HG03457 (cell line): Measurements from ENCODE around the gene LHCGR.
"Not testable (repeated sequence)": the region's sequence is repeated elsewhere in the genome, so short reads cannot be mapped to it uniquely, and the experiment has no call there.

ENCODE experiments used
- ATAC-seq: cut with Tn5 transposase; IDR thresholded peaks from one replicate; pipeline ENCODE4 v1.9.1; 2021; ENCODE audit warnings: moderate number of reproducible peaks; ENCODE audit not compliant: unreplicated experiment

LHCGR gene

DNA sequence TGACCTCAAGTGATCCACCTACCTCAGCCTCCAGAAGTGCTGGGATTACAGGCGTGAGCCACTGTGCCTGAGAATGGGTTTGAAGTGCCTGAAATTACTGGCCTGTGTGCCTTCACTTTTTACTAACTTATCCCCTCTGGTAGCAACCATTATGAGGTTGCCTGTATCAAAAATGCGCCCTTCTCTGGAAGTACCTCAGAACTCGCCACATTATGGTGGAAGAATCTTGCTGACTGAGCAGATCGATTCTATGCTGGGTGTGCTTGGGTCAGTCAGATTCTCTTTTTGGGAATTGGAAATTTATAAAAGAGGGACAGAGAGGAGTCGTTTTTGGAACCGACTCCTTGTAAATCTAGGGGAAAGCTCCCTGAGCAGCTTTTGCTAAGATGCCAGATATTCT, 8.2 kb downstream of the LHCGR start:
- ATAC-seq, result no peak

DNA sequence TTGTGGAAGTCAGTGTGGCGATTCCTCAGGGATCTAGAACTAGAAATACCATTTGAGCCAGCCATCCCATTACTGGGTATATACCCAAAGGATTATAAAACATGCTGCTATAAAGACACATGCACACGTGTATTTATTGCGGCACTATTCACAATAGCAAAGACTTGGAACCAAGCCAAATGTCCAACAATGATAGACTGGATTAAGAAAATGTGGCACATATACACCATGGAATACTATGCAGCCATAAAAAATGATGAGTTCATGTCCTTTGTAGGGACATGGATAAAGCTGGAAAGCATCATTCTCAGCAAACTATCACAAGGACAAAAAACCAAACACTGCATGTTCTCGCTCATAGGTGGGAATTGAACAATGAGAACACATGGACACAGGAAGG, 16.3 kb downstream of the LHCGR start:
- not testable (repeated sequence) for ATAC-seq

DNA sequence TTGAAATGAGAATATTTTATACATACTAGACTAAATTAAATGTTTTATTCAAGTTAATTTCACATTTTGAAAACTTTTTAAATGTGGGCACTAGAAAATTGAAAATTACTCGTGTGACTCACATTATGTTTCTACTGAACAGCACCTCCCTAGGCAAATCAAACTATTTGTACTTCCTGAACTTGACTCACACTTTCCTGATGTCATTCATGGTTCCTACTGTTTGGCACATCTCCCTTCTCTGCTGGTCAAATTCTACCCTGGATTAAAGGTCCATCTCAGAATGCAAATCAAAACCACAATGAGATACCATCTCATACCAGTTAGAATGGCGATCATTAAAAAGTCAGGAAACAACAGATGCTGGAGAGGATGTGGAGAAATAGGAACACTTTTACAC, 16.7 kb downstream of the LHCGR start:
- ATAC-seq, result no peak

DNA sequence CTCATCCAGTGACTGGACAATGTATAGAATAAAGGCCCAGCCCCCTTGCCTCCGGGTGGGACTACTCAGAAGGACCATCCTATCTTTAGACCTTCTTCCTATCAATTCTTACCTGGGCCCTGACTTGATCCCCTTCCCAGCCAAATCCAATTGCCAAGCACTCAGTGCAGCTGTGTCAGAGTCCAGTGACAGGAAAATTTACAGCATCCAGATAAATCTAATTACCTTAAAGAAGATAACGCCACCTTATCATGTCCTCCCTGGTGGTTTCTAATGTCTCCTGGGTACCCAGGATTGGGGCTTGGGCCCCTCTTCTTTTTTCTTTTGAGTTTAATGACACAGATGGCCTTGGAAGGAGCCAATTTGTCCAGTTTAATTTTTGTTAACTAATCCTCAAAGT, 19.3 kb downstream of the LHCGR start:
- ATAC-seq, result no peak

DNA sequence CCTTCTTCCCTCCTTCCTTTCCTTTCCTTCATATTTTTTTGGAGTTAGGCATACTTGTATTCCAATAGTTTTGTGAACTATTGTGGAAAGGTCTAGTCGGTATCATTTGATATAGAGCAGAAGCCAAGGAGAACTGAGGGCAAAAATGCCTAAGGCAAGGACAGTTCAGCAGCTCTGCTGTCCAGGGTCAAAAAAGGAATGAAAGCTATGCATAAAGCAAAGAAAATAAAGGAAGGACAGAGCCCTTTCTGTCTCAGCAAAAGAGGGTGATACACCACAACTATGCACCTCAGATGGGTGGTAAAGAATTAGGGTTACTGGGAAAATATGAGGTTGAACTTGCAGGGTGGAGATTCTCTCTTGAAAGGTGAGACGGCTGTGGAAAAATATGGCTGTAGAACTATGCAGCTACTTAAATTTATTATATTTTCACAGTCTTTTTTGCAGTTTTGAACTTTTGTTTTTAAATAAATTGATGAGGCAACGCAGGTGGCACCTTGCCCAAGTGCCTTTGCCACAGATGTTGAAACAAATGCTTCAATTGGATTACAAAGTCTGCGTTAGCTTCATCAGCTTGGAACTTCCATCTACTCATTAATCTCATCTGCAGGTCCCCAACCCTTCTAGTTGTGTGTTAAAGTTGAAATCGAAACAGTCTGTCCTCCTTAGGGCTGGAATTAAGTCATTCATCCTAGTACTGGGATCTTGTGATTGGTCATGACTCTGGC, 20.8 kb downstream of the LHCGR start:
- no peak for ATAC-seq

DNA sequence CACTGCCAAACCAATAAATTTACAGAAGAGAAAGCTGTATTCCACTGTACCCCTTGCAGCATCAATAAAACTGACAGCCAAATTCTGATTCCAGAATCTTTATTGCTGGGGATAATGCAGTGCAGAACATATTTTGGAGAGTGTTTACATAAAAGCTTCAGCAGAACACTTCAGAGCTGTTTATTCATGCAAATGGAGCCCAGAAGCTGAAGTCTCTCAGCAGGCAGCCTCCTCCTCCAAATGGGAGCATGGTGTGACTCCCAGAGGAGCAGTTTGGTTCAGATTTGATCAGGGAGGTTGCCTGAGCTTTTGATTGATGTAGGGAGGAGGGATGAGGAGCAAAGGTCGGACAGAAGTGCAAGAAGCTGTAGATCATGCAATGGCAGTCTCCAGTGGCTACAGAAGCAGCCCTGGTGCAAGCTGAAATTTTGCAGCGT, 22.4 kb downstream of the LHCGR start:
- ATAC-seq, result no peak

DNA sequence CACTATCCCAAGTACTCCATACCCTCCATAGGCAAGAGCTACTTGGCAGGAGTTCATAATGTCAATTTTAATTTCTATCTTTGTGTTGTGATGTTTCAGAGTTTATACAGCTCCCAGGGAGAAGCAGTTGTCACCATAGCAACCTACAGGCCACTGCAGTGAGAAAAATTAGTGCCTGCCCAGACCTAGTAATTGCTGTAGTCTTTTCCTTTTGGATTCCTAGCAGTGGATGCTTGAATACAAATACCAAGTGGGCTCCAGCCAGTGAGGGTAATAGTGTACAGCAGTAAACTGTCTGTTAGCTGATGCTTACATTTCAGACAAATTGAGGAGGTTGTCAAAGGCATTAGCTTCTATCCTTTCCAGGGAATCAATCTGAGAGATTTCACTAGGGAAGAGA, 26.7 kb downstream of the LHCGR start:
- ATAC-seq, result no peak

DNA sequence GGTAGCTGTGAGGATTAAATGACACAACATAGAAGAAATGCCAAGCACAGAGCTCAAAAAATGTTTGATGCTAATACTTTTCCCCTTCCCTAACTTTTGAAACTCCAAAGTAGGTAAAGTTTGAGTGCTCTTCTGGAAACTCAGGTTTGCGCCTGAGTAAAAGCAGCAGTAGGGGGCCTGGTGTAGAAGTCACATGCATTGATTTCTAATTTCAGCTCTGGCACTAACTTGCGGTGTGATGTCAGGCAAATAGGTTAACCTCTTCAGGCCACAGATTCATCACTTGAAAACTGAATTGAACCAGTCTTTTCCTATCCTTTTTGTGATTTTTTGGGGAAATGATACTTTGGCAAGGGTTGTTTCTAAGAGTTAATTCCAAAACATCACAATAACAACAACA, 27.2 kb downstream of the LHCGR start:
- no peak for ATAC-seq

DNA sequence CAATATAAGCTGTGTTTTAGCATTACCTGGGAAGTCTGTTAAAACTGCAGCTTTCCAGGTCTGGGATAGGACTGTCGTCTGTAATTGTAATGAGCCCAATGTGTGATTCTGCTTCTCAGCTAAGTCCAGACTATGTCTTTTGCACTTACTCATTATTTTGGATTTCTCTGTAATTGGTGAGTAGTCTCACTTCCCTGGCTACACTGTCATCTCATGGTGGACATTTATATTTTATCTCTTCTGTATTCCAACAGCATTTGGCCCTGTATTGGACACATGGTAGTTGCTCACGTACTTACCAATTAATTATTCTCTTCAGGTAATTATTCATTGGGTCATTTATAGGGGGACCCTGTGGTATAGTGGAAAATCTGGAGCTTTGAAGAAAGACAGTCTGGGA, 28.0 kb downstream of the LHCGR start:
- ATAC-seq, result no peak

DNA sequence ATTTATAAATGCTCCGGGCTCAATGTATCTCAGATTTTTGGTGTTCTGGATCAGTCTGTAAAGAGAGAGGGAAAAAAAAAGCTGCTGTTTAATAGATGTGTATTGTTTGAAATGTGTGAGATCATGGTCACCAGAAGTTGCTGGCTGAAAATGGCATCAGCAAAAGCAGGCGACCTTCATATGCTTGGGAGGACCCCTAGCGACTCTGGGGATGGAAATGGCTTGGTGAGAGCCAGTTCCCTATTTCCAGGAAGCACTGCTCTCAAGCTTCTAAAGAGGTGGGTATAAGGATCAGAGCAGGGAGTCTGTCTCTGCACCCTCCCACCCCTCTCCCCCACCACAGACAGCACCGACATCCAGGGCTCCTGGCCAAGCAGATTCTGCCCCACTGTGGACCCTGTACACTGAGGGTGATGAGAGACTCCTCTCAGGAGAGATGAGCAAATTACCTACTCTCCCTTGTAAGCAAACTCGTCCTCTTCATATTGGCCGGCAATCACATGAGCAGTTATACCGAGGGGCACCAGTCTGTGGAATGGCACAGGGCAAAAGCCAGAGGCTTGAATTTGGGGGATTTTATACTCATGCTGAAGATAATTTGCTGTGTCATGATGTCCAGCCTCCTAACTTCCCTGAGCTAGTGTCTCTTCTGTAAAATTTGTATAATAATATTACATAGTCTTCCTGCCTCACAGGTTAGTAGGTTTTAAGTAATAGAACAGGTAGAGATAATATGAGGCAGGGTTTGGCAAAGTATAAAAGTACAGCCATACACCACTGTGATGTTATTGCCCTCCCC, 29.6 kb downstream of the LHCGR start:
- no peak for ATAC-seq

DNA sequence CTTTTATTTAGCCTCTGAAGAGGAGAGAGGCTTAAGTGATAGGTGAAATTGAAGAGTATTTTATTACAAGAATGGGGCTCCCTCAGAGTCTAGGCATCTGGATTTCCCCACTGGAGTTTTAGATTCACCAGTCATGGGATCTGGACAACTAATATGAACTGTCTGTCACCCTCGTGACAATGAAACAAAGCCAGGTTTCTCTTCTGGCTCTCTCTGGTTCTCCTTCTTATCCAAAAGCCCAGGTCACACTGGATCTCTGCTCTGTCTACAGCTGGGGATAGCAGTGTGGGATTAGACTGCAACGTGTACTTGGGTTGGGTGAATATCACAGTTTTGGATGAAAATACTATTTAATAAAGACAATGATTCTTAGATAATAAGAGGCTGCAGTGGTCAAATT, 31.2 kb downstream of the LHCGR start:
- ATAC-seq, result no peak

DNA sequence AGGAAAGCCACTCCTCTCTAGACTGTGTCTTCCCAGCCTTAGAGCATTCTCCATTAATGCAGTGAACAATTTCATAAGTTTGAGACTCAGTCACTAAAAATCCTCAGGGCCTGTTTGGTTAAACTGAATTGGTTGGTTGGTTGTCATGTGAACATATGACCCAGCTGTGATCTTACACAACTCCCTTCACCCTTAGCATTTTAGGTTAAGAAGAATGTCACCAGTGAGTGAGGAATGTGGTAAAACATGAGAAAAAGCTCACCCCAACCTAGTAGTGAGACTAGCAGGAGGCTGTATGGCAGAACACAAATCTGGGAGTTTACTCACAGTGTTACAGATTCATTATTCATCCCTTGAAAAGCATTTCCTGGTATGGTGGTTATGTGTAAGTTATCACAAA, 32.4 kb downstream of the LHCGR start:
- ATAC-seq, result no peak

DNA sequence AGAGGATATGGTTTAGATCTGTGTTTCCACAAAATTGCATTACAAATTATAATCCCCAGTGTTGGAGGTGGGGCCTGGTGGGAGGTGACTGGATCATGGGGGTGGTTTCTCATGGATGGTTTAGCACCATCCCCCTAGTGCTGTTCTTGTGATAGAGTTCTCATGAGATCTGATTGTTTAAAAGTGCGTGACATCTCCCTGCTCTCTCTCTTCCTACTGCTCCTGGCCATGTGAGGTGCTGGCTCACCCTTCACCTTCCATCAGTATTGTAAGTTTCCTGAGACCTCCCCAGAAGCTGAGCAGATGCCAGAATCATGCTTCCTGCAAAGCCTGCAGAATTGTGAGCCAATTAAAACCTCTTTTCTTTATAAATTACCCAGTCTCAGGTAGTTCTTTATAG, 33.1 kb downstream of the LHCGR start:
- ATAC-seq, result no peak

DNA sequence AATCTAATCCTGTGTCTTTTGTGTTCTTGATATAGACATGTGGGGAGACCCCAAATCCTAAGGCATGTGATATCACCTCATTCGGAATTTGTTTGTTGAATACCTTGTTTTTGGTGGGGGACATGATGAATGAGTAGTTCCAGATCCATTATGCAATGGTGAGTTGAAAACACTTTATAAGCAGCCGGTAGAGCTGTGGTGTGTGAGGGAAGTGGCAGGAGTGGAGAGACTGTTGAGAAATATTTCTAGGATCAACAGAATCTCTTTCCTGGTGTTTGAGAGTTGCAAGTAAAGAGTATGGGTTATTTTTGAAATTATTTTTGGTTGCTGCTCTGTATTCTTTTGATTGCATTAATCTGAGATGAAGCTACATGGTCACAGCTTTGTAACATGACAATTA, 34.4 kb downstream of the LHCGR start:
- ATAC-seq, result no peak

DNA sequence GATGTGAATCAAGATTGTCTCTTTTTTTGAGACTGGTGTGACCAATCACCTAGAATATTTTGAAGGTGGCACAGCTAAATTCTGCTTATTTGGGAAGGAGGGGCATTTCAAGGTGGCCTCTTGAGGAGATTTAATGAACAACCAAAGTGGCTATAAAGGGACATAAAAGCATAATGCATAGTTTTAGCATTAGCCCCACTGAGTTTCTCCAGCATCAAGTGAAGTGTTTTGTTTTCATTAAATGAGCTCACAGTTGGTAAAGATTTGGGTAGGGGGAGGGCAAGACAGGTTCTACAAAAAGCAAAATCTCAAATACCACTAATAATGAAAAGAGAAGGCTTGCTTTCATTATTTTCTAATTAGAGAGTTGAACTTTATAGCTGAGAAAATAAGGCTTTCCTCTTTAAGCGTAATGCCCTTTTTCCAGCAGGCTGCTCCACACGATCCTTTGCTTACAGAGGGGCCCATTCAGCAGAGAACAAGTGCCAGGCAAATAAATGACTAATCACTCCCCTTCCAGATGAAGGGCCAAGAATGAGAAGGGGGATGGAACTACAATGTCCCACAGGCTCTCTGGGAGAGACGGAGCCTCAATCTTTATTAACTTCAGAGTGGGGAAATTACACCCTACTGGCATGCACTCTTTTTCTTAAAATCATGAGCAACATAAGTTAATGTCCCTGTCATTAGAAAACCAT, 35.9 kb downstream of the LHCGR start:
- ATAC-seq, result no peak

DNA sequence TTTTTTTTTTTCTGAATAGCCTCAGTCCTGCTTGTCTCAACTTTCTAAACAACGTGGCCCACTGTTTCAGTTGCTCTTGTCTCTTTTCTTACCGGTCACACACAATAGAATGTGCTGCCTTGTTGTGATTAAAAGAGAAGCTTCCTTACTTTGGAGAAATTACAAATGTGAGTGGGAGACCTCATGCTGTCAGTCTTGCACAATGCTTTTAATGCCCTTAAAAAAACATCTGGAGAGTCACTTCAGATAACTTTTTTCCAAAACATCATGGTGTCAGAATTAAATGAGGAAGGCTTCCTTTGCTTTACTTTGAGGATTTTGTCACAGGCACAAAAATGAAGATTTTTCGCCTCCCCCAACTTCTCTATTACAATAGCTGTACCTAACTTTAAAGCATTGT, 37.7 kb downstream of the LHCGR start:
- ATAC-seq, result no peak

DNA sequence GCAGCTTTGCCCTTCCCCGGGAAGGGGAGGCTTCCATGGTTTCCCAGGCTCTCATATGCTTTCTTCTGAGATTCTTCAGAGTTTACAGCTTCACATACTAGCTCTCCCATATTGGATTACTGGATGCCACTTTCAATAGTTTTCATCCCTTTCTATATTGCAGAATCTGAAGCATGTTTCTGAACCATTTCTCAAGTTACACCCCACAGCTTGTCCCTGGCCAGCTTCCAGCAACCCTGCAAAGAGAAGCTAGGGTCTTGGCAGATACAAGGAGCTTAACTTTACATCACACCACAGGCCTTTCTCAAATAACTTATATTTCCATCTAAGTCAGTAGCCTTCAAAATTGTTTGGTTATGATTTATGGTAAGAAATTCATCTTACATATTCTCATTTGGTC, 39.6 kb downstream of the LHCGR start:
- no peak for ATAC-seq

DNA sequence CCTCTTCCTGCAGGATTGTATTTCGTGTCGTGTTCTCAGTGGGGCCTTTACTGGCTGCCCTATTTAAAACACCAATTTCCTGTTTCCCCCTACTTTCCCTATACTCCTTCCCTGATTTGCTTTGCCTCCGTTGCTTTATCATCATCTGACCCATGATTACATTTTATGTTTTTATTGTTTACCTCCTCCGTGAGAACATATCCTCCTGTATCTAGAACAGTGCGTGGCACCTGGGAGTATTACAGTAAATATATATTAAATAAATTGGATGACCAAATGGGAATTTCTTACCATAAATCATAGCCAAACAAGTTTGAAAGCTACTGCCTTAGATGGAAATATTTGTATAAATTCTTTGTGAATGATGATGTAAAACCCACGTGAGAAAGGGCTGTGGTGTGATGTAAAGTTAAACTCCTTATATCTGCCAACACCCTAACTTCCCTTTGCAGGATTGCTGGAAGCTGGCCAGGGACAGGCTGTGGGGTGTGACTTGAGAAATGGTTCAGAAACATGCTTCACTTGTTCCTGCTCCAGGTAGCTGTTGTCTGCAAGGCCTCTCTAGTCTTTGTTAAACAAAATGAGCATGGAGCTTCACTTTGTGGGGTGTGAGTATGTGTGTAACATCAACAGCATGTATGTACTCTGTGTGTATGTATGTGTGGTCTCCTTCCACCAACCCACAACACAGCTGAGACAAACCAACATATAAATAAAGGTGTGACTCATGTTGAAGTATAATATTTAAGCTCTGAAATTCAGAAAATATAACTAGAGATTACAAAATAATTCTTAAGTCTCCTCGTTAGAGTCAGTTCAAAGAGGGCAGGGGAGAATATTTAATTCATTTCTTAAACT, 40.3 kb downstream of the LHCGR start:
- no peak for ATAC-seq

DNA sequence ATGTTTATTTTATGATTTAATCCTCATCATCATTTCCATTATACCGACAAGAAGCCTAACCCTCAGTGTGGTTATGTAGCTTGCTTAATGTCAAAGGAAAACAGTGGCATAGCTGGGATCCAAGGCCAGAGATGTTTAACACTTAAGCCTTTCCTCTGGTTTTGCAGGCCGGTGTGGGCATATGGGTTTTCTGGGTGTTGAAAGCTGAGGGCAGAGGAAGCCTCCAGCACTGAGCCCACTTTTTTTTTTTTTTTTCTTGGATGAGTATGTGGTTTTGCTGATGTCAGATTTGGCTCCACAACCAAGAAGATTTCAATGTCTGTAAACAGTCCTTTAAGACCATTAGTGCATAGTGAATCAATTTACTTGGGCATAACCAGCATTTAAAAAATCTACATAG, 41.3 kb downstream of the LHCGR start:
- ATAC-seq, result no peak

DNA sequence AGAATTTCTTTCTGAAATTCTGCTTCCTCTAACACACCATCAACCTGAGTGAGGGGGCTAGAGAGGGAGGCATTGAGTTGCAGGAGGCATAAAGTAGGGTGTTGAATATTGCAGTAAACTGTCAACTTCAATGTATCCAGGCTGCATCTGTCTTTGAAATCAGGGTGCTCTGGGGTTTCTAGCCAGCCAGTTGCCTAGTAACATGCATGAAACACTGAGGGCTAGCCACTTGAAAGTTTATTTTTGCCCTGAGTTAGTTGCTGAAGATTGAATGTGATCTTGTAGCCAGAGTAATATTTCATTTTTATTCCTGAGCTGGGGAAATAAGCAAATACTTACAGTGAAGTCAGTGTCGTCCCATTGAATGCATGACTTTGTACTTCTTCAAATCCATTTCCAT, 41.9 kb downstream of the LHCGR start:
- ATAC-seq, result no peak

DNA sequence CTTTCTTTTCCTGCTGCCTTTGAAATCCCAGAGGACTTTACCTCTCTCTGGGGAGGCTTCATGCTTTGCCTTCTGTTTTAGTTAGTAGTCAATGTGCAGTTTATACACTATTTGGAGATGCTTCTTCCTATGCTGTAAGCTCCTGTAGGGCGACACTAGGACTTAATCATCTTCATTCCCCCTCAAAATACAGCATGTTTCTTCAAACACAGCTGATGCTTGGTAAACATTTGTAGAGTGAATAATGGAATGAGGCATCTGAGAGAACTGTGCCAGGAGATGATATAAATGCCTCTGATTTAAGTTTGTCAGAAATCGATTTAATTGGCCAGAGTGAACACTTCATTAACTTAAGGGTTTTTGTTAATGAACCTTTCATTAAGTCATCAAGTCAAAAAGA, 43.4 kb downstream of the LHCGR start:
- no peak for ATAC-seq
